ENCODE results near the gene SPOCK2. TPM values are rescaled to one million over a fixed set of nuclear protein-coding genes. Genes with fewer than 3 reads are reported as not detected.

SPOCK2 gene
- total and polyA plus RNA-seq, 5 experiments from 2014 or later, result 177 to 578 (median 292) TPM

- Mint-ChIP-seq H3K27me3 (no peaks in the 10 kb centered on the region), H3K4me3 (no peak overlapping the region), H3K27ac (peak overlapping the region in 6 of 10 donors; percentile 8 to 61 (median 33)), H3K36me3 (no peaks in the 10 kb centered on the region), H3K9me3 (no peaks in the 10 kb centered on the region), H3K4me1 (peaks cover 5 to 16% (median 7%) of the 10 kb centered on the region in 4 donors)
- ATAC-seq (peak; percentile 98 to 99), DNase-seq (peak; percentile 77 to 92 (median 86))
- POLR2A ChIA-PET, result interaction anchor here (0.7 to 2.5 kb wide), 8 partner anchors 10 to 729 kb away, joined by 3 to 15 read pairs (median 4); partner anchors contain the start of genes ANAPC16, ASCC1 and SPOCK2
Measured at GRCh38 chr10:72048450-72049124, 39.8 kb downstream of the SPOCK2 start.

GRCh38 chr10:72045586-72045985, 42.8 kb downstream of the SPOCK2 start:
- Mint-ChIP-seq H3K36me3 (no peaks in the 10 kb centered on the region), H3K27me3 (no peaks in the 10 kb centered on the region), H3K4me3 (no peak overlapping the region), H3K9me3 (no peaks in the 10 kb centered on the region), H3K4me1 (peaks cover 6 to 16% (median 6%) of the 10 kb centered on the region in 4 donors), H3K27ac (peak overlapping the region in 1 of 10 donors; percentile 14)
- POLR2A ChIA-PET, result interaction anchor here (1.5 kb wide), 1 partner anchor 9 kb away, joined by 3 read pairs; no protein-coding TSS in a partner anchor
- no peak for ATAC-seq
- DNase-seq, result no peak

DNA sequence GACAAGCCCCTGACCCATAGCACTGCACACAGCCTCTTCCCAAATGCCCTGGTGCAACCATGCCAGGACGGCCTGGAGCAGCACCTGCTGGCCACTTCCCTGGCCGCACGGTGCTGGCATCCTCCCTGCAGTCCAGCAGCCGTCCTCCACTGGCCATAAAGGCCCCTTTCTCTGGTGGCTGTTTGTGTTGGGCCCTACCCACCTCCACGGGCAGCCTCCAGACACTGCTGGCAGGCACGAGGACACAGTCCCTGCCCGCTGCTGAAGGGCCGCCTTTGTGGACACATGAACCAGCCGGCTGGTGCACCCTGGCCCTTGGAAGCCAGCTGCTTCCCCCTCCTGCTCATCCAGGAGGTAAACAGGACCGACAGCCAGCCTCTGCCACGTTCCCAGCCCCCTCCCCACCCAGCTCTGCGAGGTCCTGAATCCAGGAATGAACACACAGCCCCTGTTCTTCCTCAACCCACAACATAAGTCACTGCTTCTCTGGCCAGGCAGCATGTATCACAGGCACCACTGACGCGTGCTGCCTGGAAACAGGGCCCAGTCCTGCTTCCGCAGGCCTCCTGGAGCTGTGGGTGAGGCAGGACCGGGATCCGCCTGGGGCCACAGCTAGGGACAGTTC, 43.8 kb downstream of the SPOCK2 start:
- Mint-ChIP-seq H3K27ac (peak overlapping the region in 1 of 10 donors; percentile 61), H3K9me3 (no peaks in the 10 kb centered on the region), H3K27me3 (no peaks in the 10 kb centered on the region), H3K4me3 (no peak overlapping the region), H3K4me1 (peaks cover 6 to 14% (median 6%) of the 10 kb centered on the region in 4 donors), H3K36me3 (no peaks in the 10 kb centered on the region)
- DNase-seq, result no peak
- POLR2A ChIA-PET, result interaction anchor here (0.6 to 1.5 kb wide), 3 partner anchors 10 to 109 kb away, joined by 3 read pairs; no protein-coding TSS in a partner anchor
- ATAC-seq, result no peak

DNA sequence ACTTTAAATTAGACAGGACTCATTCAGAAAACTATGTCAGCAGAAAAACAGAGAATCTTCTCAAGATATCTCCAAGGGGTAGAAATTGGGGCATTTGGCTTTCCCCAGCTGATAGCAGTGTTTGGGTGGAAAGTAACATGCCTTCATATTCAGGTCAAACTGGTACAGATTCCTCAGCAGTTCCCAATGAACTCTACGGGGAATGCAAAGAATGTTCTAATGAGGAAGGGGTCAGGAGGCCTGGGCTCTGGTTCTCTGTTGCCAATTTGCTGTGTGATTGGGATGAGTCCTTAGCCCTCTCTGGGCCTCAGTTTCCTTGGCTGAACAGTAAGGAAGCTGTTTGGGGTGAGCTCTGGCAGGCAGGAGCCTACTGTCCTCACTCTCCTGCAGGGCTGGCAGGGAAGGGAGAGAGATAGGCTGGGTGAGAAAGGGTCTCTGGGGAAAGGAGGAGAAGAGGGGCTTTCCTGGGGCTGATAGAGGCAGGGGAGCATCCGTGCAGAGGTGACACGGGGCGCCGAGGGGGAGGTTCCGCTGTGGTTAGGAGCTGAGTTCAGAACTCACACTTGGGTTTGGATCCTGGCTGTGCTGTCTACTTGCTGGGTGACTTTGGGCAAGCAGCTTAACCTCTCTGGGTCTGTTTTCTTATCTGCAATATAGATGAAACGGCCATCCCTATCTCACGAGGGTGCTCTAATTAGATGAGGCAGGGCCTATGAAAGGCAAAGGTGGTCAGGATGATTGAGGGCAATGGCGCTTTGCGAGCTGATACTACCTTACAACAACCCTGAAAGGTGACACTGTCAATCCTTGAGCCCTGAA, 45.1 kb downstream of the SPOCK2 start:
- Mint-ChIP-seq H3K27me3 (no peaks in the 10 kb centered on the region), H3K4me1 (peaks cover under 1 to 4% (median 1%) of the 10 kb centered on the region in 4 donors), H3K4me3 (no peak overlapping the region), H3K9me3 (no peaks in the 10 kb centered on the region), H3K36me3 (no peaks in the 10 kb centered on the region), H3K27ac (peak overlapping the region in 3 of 10 donors; percentile 27 to 77 (median 32))
- POLR2A ChIA-PET, result interaction anchor here (0.9 kb wide), 1 partner anchor 16 kb away, joined by 3 read pairs; no protein-coding TSS in a partner anchor
- ATAC-seq (no peak), DNase-seq (no peak)

GRCh38 chr10:72041491-72041890, 46.9 kb downstream of the SPOCK2 start:
- Mint-ChIP-seq H3K36me3 (no peaks in the 10 kb centered on the region), H3K4me1 (peaks cover 0 to 4% (median under 1%) of the 10 kb centered on the region in 4 donors), H3K9me3 (no peaks in the 10 kb centered on the region), H3K27me3 (peaks cover 0 to under 1% (median 0%) of the 10 kb centered on the region in 5 donors), H3K4me3 (no peak overlapping the region), H3K27ac (peak overlapping the region in 2 of 10 donors; percentile 20 to 29)
- no peak for DNase-seq
- POLR2A ChIA-PET, result no interaction called here
- ATAC-seq, result no peak

GRCh38 chr10:72039377-72039776, 49.0 kb downstream of the SPOCK2 start:
- POLR2A ChIA-PET, result no interaction called here
- DNase-seq (no peak), ATAC-seq (no peak)
- H3K36me3 Mint-ChIP-seq, result no peaks in the 10 kb centered on the region
- no peaks in the 10 kb centered on the region for H3K9me3 Mint-ChIP-seq
- H3K4me1 Mint-ChIP-seq, result peaks cover 0 to 4% (median under 1%) of the 10 kb centered on the region in 4 donors
- no peak overlapping the region for H3K27ac Mint-ChIP-seq
- peaks cover 0 to 2% (median 0%) of the 10 kb centered on the region in 5 donors for H3K27me3 Mint-ChIP-seq
- no peak overlapping the region for H3K4me3 Mint-ChIP-seq

DNA sequence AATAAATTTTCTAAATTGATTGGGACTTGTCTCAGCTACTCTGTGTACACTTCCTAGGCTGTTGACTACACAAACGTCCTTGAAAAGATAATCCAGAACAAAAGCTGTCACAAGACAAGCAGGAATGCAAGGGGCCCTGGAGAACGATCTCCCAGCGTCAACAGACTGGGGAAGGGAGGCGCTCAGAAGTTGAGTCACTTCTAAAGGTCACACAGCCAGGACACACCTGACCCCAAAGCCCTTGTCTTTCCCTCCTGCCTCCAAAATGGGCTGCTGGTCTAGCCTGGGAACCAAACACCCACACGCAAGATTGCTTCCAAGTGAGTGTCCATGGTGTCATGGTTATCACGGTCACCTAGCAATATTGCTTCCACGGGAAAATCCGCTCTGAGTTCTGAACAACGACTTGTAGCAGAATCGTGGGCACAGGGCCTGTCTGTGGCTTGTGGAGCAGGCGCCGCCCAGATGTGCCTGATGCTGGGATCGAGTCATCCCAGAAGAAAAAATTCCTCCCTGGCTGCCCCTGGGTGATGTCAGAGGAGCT, 49.8 kb downstream of the SPOCK2 start:
- Mint-ChIP-seq H3K36me3 (no peaks in the 10 kb centered on the region), H3K9me3 (no peaks in the 10 kb centered on the region), H3K4me3 (no peak overlapping the region), H3K27me3 (peaks cover 0 to 2% (median 0%) of the 10 kb centered on the region in 5 donors), H3K4me1 (peaks cover 0 to 4% (median under 1%) of the 10 kb centered on the region in 4 donors), H3K27ac (no peak overlapping the region)
- DNase-seq, result no peak
- POLR2A ChIA-PET, result interaction anchor here (0.6 kb wide), 1 partner anchor 151 kb away, joined by 6 read pairs; no protein-coding TSS in a partner anchor
- ATAC-seq, result no peak

GRCh38 chr10:72037811-72038210, 50.5 kb downstream of the SPOCK2 start:
- Mint-ChIP-seq H3K36me3 (no peaks in the 10 kb centered on the region), H3K4me1 (peaks cover 0 to 4% (median under 1%) of the 10 kb centered on the region in 4 donors), H3K9me3 (no peaks in the 10 kb centered on the region), H3K27me3 (peaks cover 0 to 2% (median 0%) of the 10 kb centered on the region in 5 donors), H3K27ac (no peak overlapping the region), H3K4me3 (no peak overlapping the region)
- DNase-seq, result no peak
- POLR2A ChIA-PET, result no interaction called here
- ATAC-seq, result no peak

- no peak overlapping the region for H3K4me3 Mint-ChIP-seq
- H3K27ac Mint-ChIP-seq, result no peak overlapping the region
- peaks cover 0 to 2% (median 0%) of the 10 kb centered on the region in 5 donors for H3K27me3 Mint-ChIP-seq
- no peaks in the 10 kb centered on the region for H3K9me3 Mint-ChIP-seq
- POLR2A ChIA-PET, result no interaction called here
- H3K36me3 Mint-ChIP-seq, result no peaks in the 10 kb centered on the region
- DNase-seq, result no peak
- ATAC-seq, result no peak
- peaks cover 0 to 4% (median under 1%) of the 10 kb centered on the region in 4 donors for H3K4me1 Mint-ChIP-seq
Measured at GRCh38 chr10:72037266-72037665, 51.1 kb downstream of the SPOCK2 start.

DNA sequence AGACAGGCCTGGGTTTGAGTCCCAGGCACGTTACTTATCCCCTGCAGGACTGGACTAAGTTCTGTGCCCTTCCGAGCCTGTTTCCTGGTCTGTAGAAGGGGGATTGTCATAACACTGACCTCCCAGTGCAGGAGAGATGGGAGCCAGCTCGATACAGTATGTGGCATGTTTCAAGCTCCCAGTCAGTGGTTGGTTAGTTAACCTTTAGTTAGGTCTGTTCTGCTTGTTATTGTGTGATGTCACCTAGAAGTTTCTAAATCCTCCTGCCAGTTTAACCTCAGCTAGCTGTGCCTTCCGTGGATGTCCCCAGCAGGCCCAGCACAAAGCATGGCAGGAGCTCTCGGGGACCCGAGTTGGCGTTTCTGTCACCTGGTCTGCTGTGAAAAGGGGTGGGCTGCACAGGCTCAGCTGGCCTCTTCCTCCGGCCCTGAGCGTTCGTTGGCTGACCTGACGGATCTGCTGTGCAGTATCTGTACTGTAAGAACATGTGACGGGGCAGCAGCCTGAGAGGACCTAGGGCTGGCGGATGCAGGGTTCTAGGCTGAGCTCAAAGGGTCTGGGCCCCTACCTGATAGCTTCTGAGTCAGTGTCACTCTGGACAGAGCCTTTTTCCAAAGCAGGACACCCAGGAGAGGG, 53.0 kb downstream of the SPOCK2 start:
- POLR2A ChIA-PET, result no interaction called here
- H3K36me3 Mint-ChIP-seq, result no peaks in the 10 kb centered on the region

GRCh38 chr10:72034761-72035160, 53.6 kb downstream of the SPOCK2 start:
- DNase-seq (no peak), ATAC-seq (no peak)
- no peaks in the 10 kb centered on the region for H3K9me3 Mint-ChIP-seq
- POLR2A ChIA-PET, result no interaction called here
- H3K4me1 Mint-ChIP-seq, result peaks cover 0 to 4% (median under 1%) of the 10 kb centered on the region in 4 donors
- no peak overlapping the region for H3K4me3 Mint-ChIP-seq
- peaks cover 0 to 7% (median 2%) of the 10 kb centered on the region in 5 donors for H3K27me3 Mint-ChIP-seq
- H3K27ac Mint-ChIP-seq, result peak overlapping the region in 1 of 10 donors; percentile 49
- H3K36me3 Mint-ChIP-seq, result no peaks in the 10 kb centered on the region

More for the DNA sequence above, 53.0 kb downstream of the SPOCK2 start:
- ATAC-seq (no peak), DNase-seq (no peak)
- Mint-ChIP-seq H3K4me1 (peaks cover 0 to 4% (median under 1%) of the 10 kb centered on the region in 4 donors), H3K27ac (peak overlapping the region in 1 of 10 donors; percentile 18), H3K4me3 (no peak overlapping the region), H3K9me3 (no peaks in the 10 kb centered on the region), H3K27me3 (peaks cover 0 to 7% (median 2%) of the 10 kb centered on the region in 5 donors)

- Mint-ChIP-seq H3K27ac (peak overlapping the region in 1 of 10 donors; percentile 27), H3K36me3 (no peaks in the 10 kb centered on the region), H3K27me3 (peaks cover 0 to 7% (median 2%) of the 10 kb centered on the region in 5 donors), H3K9me3 (no peaks in the 10 kb centered on the region), H3K4me3 (no peak overlapping the region), H3K4me1 (peaks cover 0 to 2% (median under 1%) of the 10 kb centered on the region in 4 donors)
- DNase-seq, result no peak
- no peak for ATAC-seq
- POLR2A ChIA-PET, result no interaction called here
Measured at GRCh38 chr10:72034040-72034499, 54.3 kb downstream of the SPOCK2 start.

Measured in naive thymus-derived CD8-positive, alpha-beta T cell (primary cell).